Glutamatergic neuron (in vitro differentiated cells): ENCODE measurements around the gene LTBR. TPM values are rescaled to one million over a fixed set of nuclear protein-coding genes. Genes with fewer than 3 reads are reported as not detected.

ENCODE experiments used
- DNase-seq: peaks from one replicate; pipeline ENCODE4 v3.0.0; 2022
- H3K27ac Mint-ChIP-seq: one replicate; pipeline ENCODE4 v1.8.0; 2020; ENCODE audit warnings: mild to moderate bottlenecking, mixed read lengths, inconsistent platforms; ENCODE audit not compliant: unreplicated experiment
- H3K27me3 Mint-ChIP-seq: one replicate; pipeline ENCODE4 v1.8.0; 2020; ENCODE audit warnings: mild to moderate bottlenecking, moderate library complexity, mixed read lengths, inconsistent platforms; ENCODE audit not compliant: unreplicated experiment
- H3K36me3 Mint-ChIP-seq: one replicate; pipeline ENCODE4 v1.8.0; 2020; ENCODE audit warnings: mild to moderate bottlenecking, mixed read lengths, inconsistent platforms; ENCODE audit not compliant: unreplicated experiment
- H3K4me1 Mint-ChIP-seq: one replicate; pipeline ENCODE4 v1.8.0; 2020; ENCODE audit warnings: mild to moderate bottlenecking, low read depth, mixed read lengths, inconsistent platforms; ENCODE audit not compliant: unreplicated experiment
- H3K4me3 Mint-ChIP-seq: one replicate; pipeline ENCODE4 v1.8.0; 2020; ENCODE audit warnings: mild to moderate bottlenecking, mixed read lengths, inconsistent platforms; ENCODE audit not compliant: unreplicated experiment
- H3K9me3 Mint-ChIP-seq: one replicate; pipeline ENCODE4 v1.8.0; 2020; ENCODE audit warnings: mild to moderate bottlenecking, moderate library complexity, mixed read lengths, inconsistent platforms; ENCODE audit not compliant: unreplicated experiment
- total RNA-seq: library from RNA; stranded (reverse); fragmentation: NEBNext Ultra II Directional; extraction: Animal tissue kit (Norgen Biotek cat#: 25700); gene quantifications from one replicate; pipeline ENCODE4 v1.2.1, GENCODE V29; 2021; ENCODE audit not compliant: unreplicated experiment
- TF ChIP-seq, protein P1 (sequence below): fragments of 200-600 bp; sonication (generic); IDR thresholded peaks from one replicate; pipeline ENCODE4 v1.5.0; 2021; ENCODE audit not compliant: partially characterized antibody, unreplicated experiment

The LTBR gene
- total RNA-seq, 1 donor from 2014 or later, result not detected

DNA sequence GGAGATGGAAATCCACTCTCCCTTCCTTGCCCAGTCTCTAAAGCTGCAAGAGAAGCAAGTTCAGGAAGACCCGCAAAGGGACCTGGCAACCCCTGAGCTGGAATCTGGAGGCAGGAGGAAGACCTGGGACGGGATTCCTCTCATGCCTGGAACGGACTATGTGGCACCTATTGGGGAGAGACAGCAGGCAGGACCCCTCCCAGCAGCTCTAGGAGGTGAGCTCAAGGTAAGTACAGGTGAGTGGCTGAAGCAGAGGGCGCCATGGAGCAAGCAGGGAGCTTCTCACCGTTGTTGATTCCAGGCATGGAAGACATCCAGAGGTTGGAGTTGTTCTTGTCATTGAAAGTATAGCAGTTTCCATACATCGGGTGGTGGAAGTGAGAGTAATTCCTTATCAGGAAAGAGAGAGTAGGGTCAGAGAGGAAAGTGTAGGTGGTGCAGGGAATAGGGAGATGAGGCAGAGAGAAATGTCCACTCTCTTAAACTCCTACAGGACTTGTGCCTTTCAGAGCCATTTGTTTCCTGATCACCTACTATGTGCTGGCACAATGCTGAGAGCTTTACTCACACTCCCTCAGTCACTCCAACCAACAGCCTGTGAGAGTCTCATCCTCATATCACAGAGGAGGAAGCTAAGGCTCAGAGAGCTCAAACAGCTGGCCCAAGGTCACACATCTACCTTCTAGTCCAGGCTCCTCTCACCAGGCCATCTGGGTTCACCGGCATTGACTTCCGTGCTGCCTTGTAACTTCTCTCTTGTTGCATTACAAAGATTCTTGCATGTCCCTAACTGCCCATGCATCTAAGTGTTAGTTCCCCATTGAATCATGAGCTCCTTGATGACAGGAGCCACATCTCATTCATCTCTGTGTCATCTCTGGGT is 28.2 kb upstream of the LTBR start:
- Mint-ChIP-seq H3K27ac (no peak overlapping the region), H3K4me1 (peaks cover 9% of the 10 kb centered on the region), H3K4me3 (no peak overlapping the region), H3K36me3 (peaks cover 3% of the 10 kb centered on the region), H3K9me3 (peaks cover 3% of the 10 kb centered on the region), H3K27me3 (peaks cover 13% of the 10 kb centered on the region)
- DNase-seq, result no peak
- TF ChIP-seq, protein P1, sequence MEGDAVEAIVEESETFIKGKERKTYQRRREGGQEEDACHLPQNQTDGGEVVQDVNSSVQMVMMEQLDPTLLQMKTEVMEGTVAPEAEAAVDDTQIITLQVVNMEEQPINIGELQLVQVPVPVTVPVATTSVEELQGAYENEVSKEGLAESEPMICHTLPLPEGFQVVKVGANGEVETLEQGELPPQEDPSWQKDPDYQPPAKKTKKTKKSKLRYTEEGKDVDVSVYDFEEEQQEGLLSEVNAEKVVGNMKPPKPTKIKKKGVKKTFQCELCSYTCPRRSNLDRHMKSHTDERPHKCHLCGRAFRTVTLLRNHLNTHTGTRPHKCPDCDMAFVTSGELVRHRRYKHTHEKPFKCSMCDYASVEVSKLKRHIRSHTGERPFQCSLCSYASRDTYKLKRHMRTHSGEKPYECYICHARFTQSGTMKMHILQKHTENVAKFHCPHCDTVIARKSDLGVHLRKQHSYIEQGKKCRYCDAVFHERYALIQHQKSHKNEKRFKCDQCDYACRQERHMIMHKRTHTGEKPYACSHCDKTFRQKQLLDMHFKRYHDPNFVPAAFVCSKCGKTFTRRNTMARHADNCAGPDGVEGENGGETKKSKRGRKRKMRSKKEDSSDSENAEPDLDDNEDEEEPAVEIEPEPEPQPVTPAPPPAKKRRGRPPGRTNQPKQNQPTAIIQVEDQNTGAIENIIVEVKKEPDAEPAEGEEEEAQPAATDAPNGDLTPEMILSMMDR, result no peak

DNA sequence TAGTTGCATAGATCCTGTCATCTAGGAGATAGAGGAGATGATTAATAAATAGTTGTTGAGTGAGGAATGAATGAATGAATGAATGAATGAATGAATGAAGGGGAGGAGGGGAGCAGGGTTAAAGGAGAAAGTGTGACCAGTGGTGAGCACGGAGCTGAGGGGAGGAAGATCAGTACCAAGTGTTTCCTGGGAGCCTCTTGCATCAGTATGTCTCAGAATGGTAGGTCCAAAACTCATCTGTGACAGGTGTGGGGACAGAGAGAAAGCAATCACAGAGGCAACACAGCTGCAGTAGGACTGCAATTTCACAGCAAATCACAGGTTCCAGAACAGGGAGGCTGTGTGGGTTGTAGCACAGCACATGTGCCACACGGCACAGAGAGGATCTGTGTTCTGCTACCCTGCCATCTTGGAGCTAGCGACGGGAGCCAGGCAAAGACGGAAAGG is 27.6 kb upstream of the LTBR start:
- TF ChIP-seq, protein P1, result no peak
- H3K9me3 Mint-ChIP-seq, result peaks cover 3% of the 10 kb centered on the region
- H3K27me3 Mint-ChIP-seq, result peaks cover 13% of the 10 kb centered on the region
- H3K4me3 Mint-ChIP-seq, result no peak overlapping the region
- peaks cover 9% of the 10 kb centered on the region for H3K4me1 Mint-ChIP-seq
- DNase-seq, result no peak
- no peak overlapping the region for H3K27ac Mint-ChIP-seq
- H3K36me3 Mint-ChIP-seq, result peaks cover 3% of the 10 kb centered on the region

DNA sequence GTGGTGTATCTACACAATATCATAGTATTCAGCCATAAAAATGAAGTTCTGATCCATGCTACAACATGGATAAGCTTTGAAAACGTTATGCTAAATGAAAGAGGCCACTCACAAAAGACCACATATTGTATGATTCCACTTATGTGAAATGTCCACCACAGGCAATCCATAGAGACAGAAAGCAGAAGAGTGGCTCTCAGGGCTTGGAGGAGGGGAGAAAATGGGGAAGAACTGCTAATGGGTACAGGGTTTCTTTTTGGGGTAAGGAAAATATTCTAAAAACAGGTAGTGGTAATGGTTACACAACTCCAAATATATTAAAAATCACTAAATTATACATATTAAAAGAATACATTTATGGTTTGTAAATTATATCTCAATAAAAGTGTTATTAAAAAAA is 25.1 kb upstream of the LTBR start:
- H3K27ac Mint-ChIP-seq, result no peak overlapping the region
- no peak for DNase-seq
- H3K4me3 Mint-ChIP-seq, result no peak overlapping the region
- H3K9me3 Mint-ChIP-seq, result peaks cover 3% of the 10 kb centered on the region
- H3K27me3 Mint-ChIP-seq, result peaks cover 12% of the 10 kb centered on the region
- H3K36me3 Mint-ChIP-seq, result peaks cover 3% of the 10 kb centered on the region
- no peaks in the 10 kb centered on the region for H3K4me1 Mint-ChIP-seq
- TF ChIP-seq, protein P1, result no peak

DNA sequence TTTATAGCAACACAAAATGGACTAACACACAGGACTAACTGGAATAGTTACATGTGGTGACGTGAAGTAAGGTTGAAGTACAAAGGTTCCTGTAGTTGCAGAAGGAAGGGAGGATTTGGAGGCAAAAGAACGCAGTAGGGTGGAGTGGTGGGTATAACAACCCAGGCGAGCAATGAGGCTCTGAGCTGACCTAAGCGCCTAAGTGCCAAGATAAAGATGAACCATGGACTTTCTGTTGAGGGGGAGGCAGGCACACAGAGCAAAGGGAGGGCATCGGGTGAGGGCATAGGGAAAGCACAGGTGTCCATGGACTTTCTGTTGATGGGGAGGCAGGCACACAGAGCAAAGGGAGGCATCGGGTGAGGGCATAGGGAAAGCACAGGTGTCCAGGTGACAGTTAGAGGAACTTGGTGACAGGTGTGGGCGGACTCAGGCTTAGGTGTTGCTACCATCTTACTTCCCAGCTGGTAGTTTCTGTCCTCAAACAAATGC is 23.8 kb upstream of the LTBR start:
- Mint-ChIP-seq H3K36me3 (peaks cover 3% of the 10 kb centered on the region), H3K4me1 (no peaks in the 10 kb centered on the region), H3K4me3 (no peak overlapping the region), H3K9me3 (peaks cover 3% of the 10 kb centered on the region), H3K27me3 (peaks cover 3% of the 10 kb centered on the region), H3K27ac (no peak overlapping the region)
- no peak for DNase-seq
- TF ChIP-seq, protein P1, result no peak
